SK-N-SH (cell line): Measurements from ENCODE around the gene TBL1XR1. TPM values are rescaled to one million over a fixed set of nuclear protein-coding genes. Genes with fewer than 3 reads are reported as not detected.
"Not testable (repeated sequence)": the region's sequence is repeated elsewhere in the genome, so short reads cannot be mapped to it uniquely, and the experiment has no call there.

Experiments
- CTCF ChIA-PET: fragments of 300-600, 350-600 bp; formaldehyde crosslinking; extraction: SDS; loops from one replicate; lab custom pipeline; 2021; lab: Yijun Ruan, JAX
- POLR2A ChIA-PET: fragments of 350-600 bp; sonication (Branson Sonifier 250); formaldehyde crosslinking; extraction: SDS; loops from one replicate; lab custom pipeline; 2020; ENCODE audit warnings: antibody characterized with exemption, inconsistent platforms; lab: Yijun Ruan, JAX
- DNase-seq: peaks from one replicate; pipeline ENCODE4 v3.0.0; 2012
- H2AFZ ChIP-seq: fragments of 200-600 bp; sonication (generic); 2 replicates; pipeline ENCODE4 v1.8.1; 2016; ENCODE audit warnings: antibody characterized with exemption, mild to moderate bottlenecking, low read depth
- H3F3A ChIP-seq: fragments of 200-600 bp; sonication (generic); replicated peaks from 2 replicates; pipeline ENCODE3; 2016; ENCODE audit warnings: antibody characterized with exemption, mild to moderate bottlenecking; ENCODE audit not compliant: insufficient read depth
- H3K27ac ChIP-seq, 2 experiments: fragments of 200-500 bp in 1 of 2; fragments of 200-600 bp in 1 of 2; sonication (Bioruptor generic) in 1 of 2; sonication (generic), shearing (Covaris generic) in 1 of 2; 2 replicates each; pipeline versions ENCODE4 v1.5.1 to v1.6.1; 2014 to 2016; ENCODE audit warnings: low read depth in 2 of 2, inconsistent platforms in 1 of 2, low read length in 1 of 2, mild to moderate bottlenecking in 1 of 2, mixed read lengths in 1 of 2
- H3K27me3 ChIP-seq: fragments of 200-600 bp; sonication (generic), shearing (Covaris generic); 2 replicates; pipeline ENCODE4 v1.6.1; 2016; ENCODE audit warnings: mixed run types; ENCODE audit not compliant: insufficient read depth
- H3K36me3 ChIP-seq, 2 experiments: fragments of 200-500 bp in 1 of 2; fragments of 200-600 bp in 1 of 2; sonication (Bioruptor generic) in 1 of 2; sonication (generic) in 1 of 2; replicated peaks in 1 of 2; 2 replicates each; pipeline versions ENCODE3 to v1.5.1; 2014 to 2016; ENCODE audit warnings: low read length in 1 of 2, mild to moderate bottlenecking in 1 of 2; ENCODE audit not compliant: insufficient read depth in 2 of 2, control insufficient read depth in 1 of 2
- H3K4me1 ChIP-seq, 2 experiments: fragments of 200-500 bp in 1 of 2; fragments of 200-600 bp in 1 of 2; sonication (Bioruptor generic) in 1 of 2; sonication (generic), shearing (Covaris generic) in 1 of 2; 2 replicates each; pipeline versions ENCODE4 v1.5.1 to v1.6.1; 2014 to 2016; ENCODE audit warnings: low read depth in 1 of 2, low read length in 1 of 2, mixed run types in 1 of 2; ENCODE audit not compliant: insufficient read depth in 2 of 2, control insufficient read depth in 1 of 2
- H3K4me2 ChIP-seq: fragments of 200-600 bp; sonication (generic), shearing (Covaris generic); 2 replicates; pipeline ENCODE4 v1.6.1; 2017; ENCODE audit warnings: mixed run types
- H3K4me3 ChIP-seq, 2 experiments: fragments of 200-500 bp in 1 of 2; fragments of 200-600 bp in 1 of 2; sonication (Bioruptor generic) in 1 of 2; sonication (generic), shearing (Covaris generic) in 1 of 2; 2 replicates each; pipeline versions ENCODE4 v1.5.1 to v1.8.1; 2014 to 2016; ENCODE audit warnings: low read depth in 2 of 2, inconsistent platforms in 1 of 2, low read length in 1 of 2, mild to moderate bottlenecking in 1 of 2, mixed read lengths in 1 of 2, moderate library complexity in 1 of 2
- H3K79me2 ChIP-seq: fragments of 200-600 bp; sonication (generic); 2 replicates; pipeline ENCODE4 v1.8.1; 2017; ENCODE audit warnings: mild to moderate bottlenecking; ENCODE audit not compliant: insufficient read depth
- H3K9ac ChIP-seq: fragments of 200-600 bp; sonication (generic); 2 replicates; pipeline ENCODE4 v1.6.1; 2017; ENCODE audit warnings: mixed run types
- H3K9me2 ChIP-seq: fragments of 200-600 bp; sonication (generic); 2 replicates; pipeline ENCODE4 v1.6.1; 2017; ENCODE audit warnings: mixed run types
- H3K9me3 ChIP-seq: fragments of 200-600 bp; sonication (generic); 2 replicates; pipeline ENCODE4 v1.6.1; 2017; ENCODE audit warnings: mixed run types, mild to moderate bottlenecking, moderate library complexity
- H4K20me1 ChIP-seq: fragments of 200-600 bp; sonication (generic); 2 replicates; pipeline ENCODE4 v1.6.1; 2017; ENCODE audit warnings: mild to moderate bottlenecking, mixed run types; ENCODE audit not compliant: insufficient read depth
- CHD2 ChIP-seq: fragments of 150-350 bp; IDR thresholded peaks from 2 replicates; pipeline ENCODE4 v1.6.1; 2018; ENCODE audit warnings: low read length; ENCODE audit not compliant: partially characterized antibody
- FOXM1 ChIP-seq: IDR thresholded peaks from 2 replicates; pipeline ENCODE4 v1.4.0; 2012; ENCODE audit warnings: low read depth, mild to moderate bottlenecking
- GABPA ChIP-seq: IDR thresholded peaks from 2 replicates; pipeline ENCODE4 v1.4.0; 2012; ENCODE audit warnings: low read depth, mild to moderate bottlenecking
- RCOR1 ChIP-seq: fragments of 150-350 bp; IDR thresholded peaks from 2 replicates; pipeline ENCODE4 v1.6.1; 2017; ENCODE audit warnings: antibody characterized with exemption, low read length
- RFX5 ChIP-seq: IDR thresholded peaks from 2 replicates; pipeline ENCODE4 v1.6.1; 2012; ENCODE audit warnings: mild to moderate bottlenecking, improper control_type of control experiment, low read length
- SMC3 ChIP-seq: IDR thresholded peaks from 2 replicates; pipeline ENCODE4 v1.6.1; 2012; ENCODE audit warnings: low read depth, low read length, improper control_type of control experiment
- TEAD4 ChIP-seq: IDR thresholded peaks from 2 replicates; pipeline ENCODE4 v1.4.0; 2012; ENCODE audit warnings: mild to moderate bottlenecking, borderline replicate concordance; ENCODE audit not compliant: insufficient read depth
- YY1 ChIP-seq: IDR thresholded peaks from 2 replicates; pipeline ENCODE4 v1.4.0; 2012; ENCODE audit warnings: low read depth, mild to moderate bottlenecking
- WGBS: methylation state at CpG from one replicate; pipeline ENCODE4 v1.1.6; 2017; ENCODE audit warnings: low lambda C conversion rate; 5-methylcytosine and 5-hydroxymethylcytosine counted together
- polyA plus RNA-seq, 3 experiments: library from polyadenylated mRNA; depleted of rRNA; stranded (reverse); fragments of >200 nt; gene quantifications; 2 replicates each; pipeline ENCODE4 v1.2.3, GENCODE V29; 2012
- TF ChIP-seq, protein P1 (sequence below): fragments of 150-350 bp; IDR thresholded peaks from 2 replicates; pipeline ENCODE4 v1.6.1; 2016; ENCODE audit warnings: mild to moderate bottlenecking, low read depth, low read length
- TF ChIP-seq, protein P2 (sequence below): IDR thresholded peaks from 2 replicates; pipeline ENCODE4 v1.4.0; 2012; ENCODE audit warnings: low read depth, borderline replicate concordance
- TF ChIP-seq, protein P3 (sequence below): fragments of 150-350 bp; IDR thresholded peaks from 2 replicates; pipeline ENCODE4 v1.6.1; 2017; ENCODE audit warnings: antibody characterized with exemption, low read length, low read depth, borderline replicate concordance

The TBL1XR1 gene
- polyA plus RNA-seq, 1 of the 3 experiments (the other 2 are of a cell fraction): 20.9 TPM

DNA sequence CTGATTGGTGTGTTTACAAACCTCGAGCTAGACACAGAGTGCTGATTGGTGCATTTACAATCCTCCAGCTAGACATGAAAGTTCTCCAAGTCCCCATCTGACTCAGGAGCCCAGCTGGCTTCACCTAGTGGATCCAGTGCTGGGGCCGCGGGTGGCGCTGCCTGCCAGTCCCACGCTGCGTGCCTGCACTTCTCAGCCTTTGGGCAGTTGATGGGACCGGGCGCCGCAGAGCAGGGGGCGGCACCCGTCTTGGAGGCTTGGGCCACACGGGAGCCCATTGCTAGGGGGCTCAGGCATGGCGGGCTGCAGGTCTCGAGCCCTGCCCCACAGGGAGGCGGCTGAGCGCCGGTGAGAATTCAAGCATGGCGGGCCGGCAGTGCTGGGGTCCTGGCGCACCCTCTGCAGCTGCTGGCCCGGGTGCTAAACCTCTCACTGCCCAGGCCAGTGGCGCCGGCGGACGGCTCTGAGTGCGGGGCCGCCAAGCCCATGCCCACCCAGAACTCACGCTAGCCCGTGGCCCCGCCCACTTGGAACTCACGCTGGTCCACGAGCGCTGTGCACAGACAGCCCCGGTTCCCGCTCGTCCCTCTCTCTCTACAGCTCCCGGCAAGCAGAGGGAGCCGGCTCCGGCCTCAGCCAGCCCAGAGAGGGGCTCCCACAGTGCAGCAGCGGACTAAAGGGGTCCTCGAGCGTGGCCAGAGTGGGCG is 6.6 kb upstream of the TBL1XR1 start:
- POLR2A ChIA-PET: no interaction called here

DNA sequence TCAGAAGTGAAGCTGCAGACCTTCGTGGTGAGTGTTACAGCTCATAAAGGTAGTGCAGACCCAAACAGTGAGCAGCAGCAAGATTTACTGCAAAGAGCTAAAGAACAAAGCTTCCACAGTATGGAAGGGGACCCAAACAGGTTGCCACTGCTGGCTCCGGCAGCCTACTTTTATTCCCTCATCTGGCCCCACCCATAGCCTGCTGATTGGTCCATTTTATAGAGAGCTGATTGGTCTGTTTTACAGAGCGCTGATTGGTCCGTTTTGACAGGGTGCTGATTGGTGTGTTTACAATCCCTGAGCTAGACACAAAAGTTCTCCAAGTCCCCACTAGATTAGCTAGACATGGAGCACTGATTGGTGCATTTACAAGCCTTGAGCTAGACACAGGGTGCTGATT is 5.7 kb upstream of the TBL1XR1 start:
- H3K4me1 ChIP-seq, H3K9me3 ChIP-seq, H3K4me2 ChIP-seq, H3K9ac ChIP-seq, H3K4me3 ChIP-seq, CTCF ChIA-PET, DNase-seq, H3K27me3 ChIP-seq, H3K27ac ChIP-seq, H3K79me2 ChIP-seq, POLR2A ChIA-PET, H2AFZ ChIP-seq, H3K9me2 ChIP-seq, H4K20me1 ChIP-seq, H3K36me3 ChIP-seq: not testable (repeated sequence)
- 92% methylated on average over 4 of the region's 4 CpGs for WGBS
- H3F3A ChIP-seq: peaks cover 10% of the 10 kb centered on the region

More for the DNA sequence above, 6.6 kb upstream of the TBL1XR1 start:
- no peaks in the 10 kb centered on the region for H4K20me1 ChIP-seq
- H3K9me3 ChIP-seq: no peaks in the 10 kb centered on the region
- no peak for DNase-seq
- peaks cover 0 to 1% of the 10 kb centered on the region in 2 experiments; a peak in 2 of 4 replicates for H3K4me1 ChIP-seq
- H3K4me3 ChIP-seq: no peak overlapping the region
- peaks cover 5% of the 10 kb centered on the region for H3F3A ChIP-seq
- CTCF ChIA-PET: interaction anchor here (0.6 kb wide), 1 partner anchor 318 kb away, joined by 3 read pairs; no protein-coding TSS in a partner anchor
- no peaks in the 10 kb centered on the region for H3K9me2 ChIP-seq
- H3K9ac ChIP-seq: no peak overlapping the region
- H3K79me2 ChIP-seq: no peaks in the 10 kb centered on the region
- 77% methylated on average over 17 of the region's 43 CpGs for WGBS
- H3K4me2 ChIP-seq: no peak overlapping the region
- H2AFZ ChIP-seq: no peak overlapping the region
- H3K27me3 ChIP-seq: no peaks in the 10 kb centered on the region
- H3K36me3 ChIP-seq: no peaks in the 10 kb centered on the region
- H3K27ac ChIP-seq: no peak overlapping the region
- TF ChIP-seq, protein P1, sequence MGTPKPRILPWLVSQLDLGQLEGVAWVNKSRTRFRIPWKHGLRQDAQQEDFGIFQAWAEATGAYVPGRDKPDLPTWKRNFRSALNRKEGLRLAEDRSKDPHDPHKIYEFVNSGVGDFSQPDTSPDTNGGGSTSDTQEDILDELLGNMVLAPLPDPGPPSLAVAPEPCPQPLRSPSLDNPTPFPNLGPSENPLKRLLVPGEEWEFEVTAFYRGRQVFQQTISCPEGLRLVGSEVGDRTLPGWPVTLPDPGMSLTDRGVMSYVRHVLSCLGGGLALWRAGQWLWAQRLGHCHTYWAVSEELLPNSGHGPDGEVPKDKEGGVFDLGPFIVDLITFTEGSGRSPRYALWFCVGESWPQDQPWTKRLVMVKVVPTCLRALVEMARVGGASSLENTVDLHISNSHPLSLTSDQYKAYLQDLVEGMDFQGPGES: no peak
- TF ChIP-seq CHD2: no peak
- TF ChIP-seq, all 33 proteins: peak for 0

DNA sequence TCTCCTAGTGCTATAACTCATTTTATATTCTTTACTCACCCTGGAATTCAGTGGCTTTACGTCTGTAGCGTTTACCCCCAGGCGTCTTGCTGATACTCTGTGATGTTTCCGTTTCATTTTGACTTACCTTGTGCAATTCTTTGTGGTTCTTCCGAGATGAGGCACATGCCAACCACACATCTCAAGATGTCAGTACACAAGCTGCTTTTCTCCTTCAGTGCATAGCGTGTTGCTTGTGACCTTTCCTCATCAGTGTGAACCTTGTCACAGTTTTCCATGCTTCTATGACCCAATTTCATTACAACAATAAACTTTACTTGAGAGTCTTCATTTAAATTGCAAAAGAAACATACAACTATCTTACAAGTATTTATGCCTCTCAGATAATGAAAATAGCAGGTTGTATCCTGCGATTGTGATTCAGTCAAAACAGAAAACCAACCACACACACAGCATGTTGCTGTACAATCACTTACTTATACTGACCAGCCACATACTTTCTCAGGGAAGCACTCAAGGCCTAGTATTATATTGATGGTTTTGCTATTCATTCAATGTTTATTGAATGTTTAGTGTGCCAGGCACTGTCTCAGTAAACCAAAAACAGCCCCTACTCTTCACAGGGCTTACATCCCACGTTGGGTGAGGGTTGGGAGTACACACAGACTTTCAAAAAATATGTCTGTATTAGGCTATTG is 4.6 kb upstream of the TBL1XR1 start:
- no peak overlapping the region for H3K4me2 ChIP-seq

More for the DNA sequence above, 4.6 kb upstream of the TBL1XR1 start:
- no peak overlapping the region for H3K4me3 ChIP-seq
- no peaks in the 10 kb centered on the region for H3K36me3 ChIP-seq
- DNase-seq: no peak
- no peaks in the 10 kb centered on the region; the same call in 1 of the 2 replicates for H3K79me2 ChIP-seq
- H3K27ac ChIP-seq: no peak overlapping the region
- no peak overlapping the region for H2AFZ ChIP-seq
- no peaks in the 10 kb centered on the region for H3K9me3 ChIP-seq
- TF ChIP-seq TEAD4 (no peak), GABPA (no peak), RCOR1 (no peak), RFX5 (no peak), SMC3 (no peak), YY1 (no peak), FOXM1 (no peak)
- TF ChIP-seq, protein P2, sequence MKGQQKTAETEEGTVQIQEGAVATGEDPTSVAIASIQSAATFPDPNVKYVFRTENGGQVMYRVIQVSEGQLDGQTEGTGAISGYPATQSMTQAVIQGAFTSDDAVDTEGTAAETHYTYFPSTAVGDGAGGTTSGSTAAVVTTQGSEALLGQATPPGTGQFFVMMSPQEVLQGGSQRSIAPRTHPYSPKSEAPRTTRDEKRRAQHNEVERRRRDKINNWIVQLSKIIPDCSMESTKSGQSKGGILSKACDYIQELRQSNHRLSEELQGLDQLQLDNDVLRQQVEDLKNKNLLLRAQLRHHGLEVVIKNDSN: no peak
- TF ChIP-seq, protein P3, sequence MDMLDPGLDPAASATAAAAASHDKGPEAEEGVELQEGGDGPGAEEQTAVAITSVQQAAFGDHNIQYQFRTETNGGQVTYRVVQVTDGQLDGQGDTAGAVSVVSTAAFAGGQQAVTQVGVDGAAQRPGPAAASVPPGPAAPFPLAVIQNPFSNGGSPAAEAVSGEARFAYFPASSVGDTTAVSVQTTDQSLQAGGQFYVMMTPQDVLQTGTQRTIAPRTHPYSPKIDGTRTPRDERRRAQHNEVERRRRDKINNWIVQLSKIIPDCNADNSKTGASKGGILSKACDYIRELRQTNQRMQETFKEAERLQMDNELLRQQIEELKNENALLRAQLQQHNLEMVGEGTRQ: no peak
- H4K20me1 ChIP-seq: no peaks in the 10 kb centered on the region
- peaks cover 0 to 4% of the 10 kb centered on the region in 2 experiments; a peak in 3 of 4 replicates for H3K4me1 ChIP-seq
- 92% methylated on average over 8 of the region's 8 CpGs for WGBS
- no peaks in the 10 kb centered on the region for H3K9me2 ChIP-seq
- H3K27me3 ChIP-seq: no peaks in the 10 kb centered on the region
- H3K9ac ChIP-seq: no peak overlapping the region
- ChIA-PET CTCF (interaction anchor here (0.8 kb wide), 1 partner anchor 158 kb away, joined by 3 read pairs; no protein-coding TSS in a partner anchor), POLR2A (no interaction called here)
- peaks cover 11% of the 10 kb centered on the region for H3F3A ChIP-seq
